ENCODE measurements around the gene PHLDA2. TPM values are rescaled to one million over a fixed set of nuclear protein-coding genes. Genes with fewer than 3 reads are reported as not detected.

Gene PHLDA2
- total RNA-seq, 1 donor from 2014 or later = 45.0 TPM

GRCh38 chr11:2929950-2930703, 907 bp upstream of the PHLDA2 start:
- ATAC-seq = no peak

GRCh38 chr11:2929531-2929949, 320 bp upstream of the PHLDA2 start:
- ATAC-seq = peak; percentile 59

- peak; percentile 48 for ATAC-seq
Observed at GRCh38 chr11:2927851-2928604, 1.2 kb downstream of the PHLDA2 start.

GRCh38 chr11:2927121-2927800, 2.0 kb downstream of the PHLDA2 start:
- no peak for ATAC-seq

GRCh38 chr11:2926611-2927051, 2.6 kb downstream of the PHLDA2 start:
- ATAC-seq = no peak

- no peak for ATAC-seq
Observed at GRCh38 chr11:2924821-2925675, 4.2 kb downstream of the PHLDA2 start.

GRCh38 chr11:2924381-2924780, 4.8 kb downstream of the PHLDA2 start:
- peak; percentile 8 for ATAC-seq

- peak; percentile 1 for ATAC-seq
Observed at GRCh38 chr11:2923446-2924375, 5.5 kb downstream of the PHLDA2 start.

GRCh38 chr11:2922655-2923054, 6.6 kb downstream of the PHLDA2 start:
- no peak for ATAC-seq

GRCh38 chr11:2921742-2922493, 7.3 kb downstream of the PHLDA2 start:
- no peak for ATAC-seq

- no peak for ATAC-seq
Observed at GRCh38 chr11:2921261-2921660, 8.0 kb downstream of the PHLDA2 start.

- ATAC-seq = no peak
Observed at GRCh38 chr11:2920343-2920742, 8.9 kb downstream of the PHLDA2 start.

GRCh38 chr11:2919837-2920236, 9.4 kb downstream of the PHLDA2 start:
- ATAC-seq = no peak

GRCh38 chr11:2919188-2919587, 10.0 kb downstream of the PHLDA2 start:
- ATAC-seq = no peak

GRCh38 chr11:2917842-2918490, 11.3 kb downstream of the PHLDA2 start:
- no peak for ATAC-seq

- no peak for ATAC-seq
Observed at GRCh38 chr11:2916892-2917645, 12.2 kb downstream of the PHLDA2 start.

- no peak for ATAC-seq
Observed at GRCh38 chr11:2916114-2916891, 12.9 kb downstream of the PHLDA2 start.

- ATAC-seq = no peak
Observed at GRCh38 chr11:2915473-2915872, 13.7 kb downstream of the PHLDA2 start.
